SU-DHL-6 (cell line): ENCODE measurements around the gene PLSCR3.

Experiments
- H2AFZ ChIP-seq: fragments of 200-600 bp; sonication (generic); 2 replicates; pipeline ENCODE4 v1.6.1; 2014; ENCODE audit warnings: low read depth, mild to moderate bottlenecking, moderate library complexity, mixed read lengths, antibody characterized with exemption, low read length; ENCODE audit not compliant: severe bottlenecking
- H3F3A ChIP-seq: fragments of 200-600 bp; shearing (Covaris generic); 2 replicates; pipeline ENCODE4 v1.6.0; 2016; ENCODE audit warnings: antibody characterized with exemption, mild to moderate bottlenecking; ENCODE audit not compliant: insufficient read depth
- H3K27ac ChIP-seq: fragments of 200-600 bp; sonication (generic); 2 replicates; pipeline ENCODE4 v1.5.1; 2016; ENCODE audit warnings: low read depth, mild to moderate bottlenecking, low read length, moderate library complexity, mixed read lengths
- H3K27me3 ChIP-seq: fragments of 200-600 bp; sonication (generic), shearing (Covaris generic); 2 replicates; pipeline ENCODE4 v1.6.0; 2014; ENCODE audit warnings: mild to moderate bottlenecking, low read length
- H3K36me3 ChIP-seq: fragments of 200-600 bp; sonication (generic); 2 replicates; pipeline ENCODE4 v1.6.1; 2014; ENCODE audit warnings: mild to moderate bottlenecking, low read length, mixed read lengths
- H3K4me2 ChIP-seq: fragments of 300-600, 200-600 bp; shearing (Covaris generic), sonication (generic); 2 replicates; pipeline ENCODE4 v1.6.0; 2014; ENCODE audit warnings: low read length, low read depth, mild to moderate bottlenecking; ENCODE audit not compliant: poor library complexity, severe bottlenecking
- H3K4me3 ChIP-seq: fragments of 200-600 bp; sonication (generic); 2 replicates; pipeline ENCODE4 v1.5.1; 2014; ENCODE audit warnings: antibody characterized with exemption, low read length, mild to moderate bottlenecking, mixed read lengths; ENCODE audit not compliant: insufficient read depth, poor library complexity, severe bottlenecking
- H3K79me2 ChIP-seq: fragments of 200-600 bp; sonication (generic); 2 replicates; pipeline ENCODE4 v1.6.1; 2014; ENCODE audit warnings: mild to moderate bottlenecking, low read length, moderate library complexity; ENCODE audit not compliant: insufficient read depth
- H3K9ac ChIP-seq: fragments of 200-600 bp; sonication (generic); 2 replicates; pipeline ENCODE4 v1.7.0; 2014; ENCODE audit warnings: mild to moderate bottlenecking, low read length
- H3K9me2 ChIP-seq: fragments of 200-600 bp; sonication (generic); replicated peaks from 2 replicates; pipeline ENCODE4 v1.6.1; 2014; ENCODE audit warnings: low read length; ENCODE audit not compliant: insufficient read depth
- H3K9me3 ChIP-seq: fragments of 200-600 bp; sonication (generic); 2 replicates; pipeline ENCODE4 v1.6.1; 2014; ENCODE audit warnings: low read length, mixed read lengths; ENCODE audit not compliant: insufficient read depth
- H4K20me1 ChIP-seq: fragments of 200-600 bp; sonication (generic); 2 replicates; pipeline ENCODE4 v1.6.1; 2014; ENCODE audit warnings: low read depth, mild to moderate bottlenecking, antibody characterized with exemption, low read length, moderate library complexity, mixed read lengths
- EZH2phosphoT487 ChIP-seq: fragments of 200-600 bp; sonication (generic), shearing (Covaris generic); conservative IDR thresholded peaks from 2 replicates; pipeline ENCODE4 v1.6.1; 2018; ENCODE audit warnings: mild to moderate bottlenecking, antibody characterized with exemption, low read length, moderate library complexity, mixed read lengths
- TF ChIP-seq, protein P1 (sequence below): fragments of 200-600 bp; sonication (generic); IDR thresholded peaks from one replicate; pipeline ENCODE4 v1.5.1; 2017; ENCODE audit warnings: antibody characterized with exemption, mild to moderate bottlenecking, low read length, moderate library complexity; ENCODE audit not compliant: insufficient read depth, poor library complexity, severe bottlenecking

Gene PLSCR3

DNA sequence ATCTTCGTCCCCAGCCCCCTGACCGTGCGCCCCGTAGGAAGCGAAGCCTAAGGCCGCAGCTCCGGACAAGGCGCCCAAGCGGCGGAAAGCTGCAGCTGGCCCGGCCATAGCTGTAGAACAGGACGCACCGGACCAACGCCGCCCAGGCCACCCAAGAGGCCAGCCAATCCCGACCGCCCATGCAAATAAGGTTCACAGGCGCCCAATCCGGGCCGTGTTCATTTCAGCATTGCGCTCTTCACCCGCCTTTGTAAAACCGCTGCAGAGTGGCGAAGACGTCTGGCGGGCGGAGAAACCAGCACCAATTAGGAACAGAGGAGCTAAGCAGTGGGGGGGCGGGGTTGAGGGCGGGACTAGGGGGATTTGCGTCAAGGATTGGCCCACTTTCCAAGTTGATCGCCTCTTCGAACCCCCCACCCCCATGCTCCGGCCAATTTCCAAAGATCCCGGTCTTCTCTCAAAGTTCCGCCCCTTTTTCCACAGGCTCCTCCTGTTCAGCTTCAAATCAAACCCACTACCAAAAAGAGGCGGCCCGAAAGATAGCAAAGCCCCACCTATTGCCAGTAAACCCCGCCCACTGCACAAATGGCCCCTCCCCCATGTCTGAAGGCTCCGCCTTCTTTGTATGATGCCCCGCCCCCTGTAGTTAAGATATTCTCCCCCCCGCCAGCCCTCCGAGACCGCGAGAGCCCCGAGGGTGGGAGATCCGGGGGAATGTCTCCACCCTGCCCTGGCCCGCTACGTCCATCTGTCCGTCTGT lies 9.8 kb upstream of the PLSCR3 start, which contains the start of gene TMEM256:
Gene TMEM256 (minus strand): TSS at position 121 of the 760 bp plus-strand sequence. CDS start 13 bp downstream, at position 108.
- no peaks in the 10 kb centered on the region for H3K36me3 ChIP-seq
- peak within 1 kb of the TSS; percentile 80 for H2AFZ ChIP-seq
- no peaks in the 10 kb centered on the region for H3K27me3 ChIP-seq
- H3F3A ChIP-seq: no peaks in the 10 kb centered on the region
- no peaks in the 10 kb centered on the region for H3K9me2 ChIP-seq
- TF ChIP-seq, protein P1, sequence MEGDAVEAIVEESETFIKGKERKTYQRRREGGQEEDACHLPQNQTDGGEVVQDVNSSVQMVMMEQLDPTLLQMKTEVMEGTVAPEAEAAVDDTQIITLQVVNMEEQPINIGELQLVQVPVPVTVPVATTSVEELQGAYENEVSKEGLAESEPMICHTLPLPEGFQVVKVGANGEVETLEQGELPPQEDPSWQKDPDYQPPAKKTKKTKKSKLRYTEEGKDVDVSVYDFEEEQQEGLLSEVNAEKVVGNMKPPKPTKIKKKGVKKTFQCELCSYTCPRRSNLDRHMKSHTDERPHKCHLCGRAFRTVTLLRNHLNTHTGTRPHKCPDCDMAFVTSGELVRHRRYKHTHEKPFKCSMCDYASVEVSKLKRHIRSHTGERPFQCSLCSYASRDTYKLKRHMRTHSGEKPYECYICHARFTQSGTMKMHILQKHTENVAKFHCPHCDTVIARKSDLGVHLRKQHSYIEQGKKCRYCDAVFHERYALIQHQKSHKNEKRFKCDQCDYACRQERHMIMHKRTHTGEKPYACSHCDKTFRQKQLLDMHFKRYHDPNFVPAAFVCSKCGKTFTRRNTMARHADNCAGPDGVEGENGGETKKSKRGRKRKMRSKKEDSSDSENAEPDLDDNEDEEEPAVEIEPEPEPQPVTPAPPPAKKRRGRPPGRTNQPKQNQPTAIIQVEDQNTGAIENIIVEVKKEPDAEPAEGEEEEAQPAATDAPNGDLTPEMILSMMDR: no peak
- TF ChIP-seq EZH2phosphoT487: no peak
- H4K20me1 ChIP-seq: no peaks in the 10 kb centered on the region
- H3K9ac ChIP-seq: peak within 1 kb of the TSS; percentile 86
- H3K9me3 ChIP-seq: no peaks in the 10 kb centered on the region
- H3K4me3 ChIP-seq: peak within 1 kb of the TSS; percentile 94
- H3K79me2 ChIP-seq: no peaks in the 10 kb centered on the region
- peak within 1 kb of the TSS; percentile 54 for H3K27ac ChIP-seq
- H3K4me2 ChIP-seq: peak within 1 kb of the TSS; percentile 86

DNA sequence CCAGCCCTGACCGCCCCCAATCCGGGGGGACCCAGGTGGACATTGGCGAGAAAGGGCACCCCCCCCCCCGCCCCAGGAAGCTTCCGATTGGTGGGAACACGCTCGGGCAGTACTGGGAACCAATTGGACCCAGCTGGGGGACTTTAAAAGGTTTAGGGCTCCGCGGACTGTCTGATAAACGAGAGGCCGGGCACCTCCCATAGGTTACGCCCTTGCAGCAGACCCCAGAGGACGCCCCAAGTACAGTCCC lies 9.3 kb upstream of the PLSCR3 start:
- no peaks in the 10 kb centered on the region for H3K9me3 ChIP-seq

DNA sequence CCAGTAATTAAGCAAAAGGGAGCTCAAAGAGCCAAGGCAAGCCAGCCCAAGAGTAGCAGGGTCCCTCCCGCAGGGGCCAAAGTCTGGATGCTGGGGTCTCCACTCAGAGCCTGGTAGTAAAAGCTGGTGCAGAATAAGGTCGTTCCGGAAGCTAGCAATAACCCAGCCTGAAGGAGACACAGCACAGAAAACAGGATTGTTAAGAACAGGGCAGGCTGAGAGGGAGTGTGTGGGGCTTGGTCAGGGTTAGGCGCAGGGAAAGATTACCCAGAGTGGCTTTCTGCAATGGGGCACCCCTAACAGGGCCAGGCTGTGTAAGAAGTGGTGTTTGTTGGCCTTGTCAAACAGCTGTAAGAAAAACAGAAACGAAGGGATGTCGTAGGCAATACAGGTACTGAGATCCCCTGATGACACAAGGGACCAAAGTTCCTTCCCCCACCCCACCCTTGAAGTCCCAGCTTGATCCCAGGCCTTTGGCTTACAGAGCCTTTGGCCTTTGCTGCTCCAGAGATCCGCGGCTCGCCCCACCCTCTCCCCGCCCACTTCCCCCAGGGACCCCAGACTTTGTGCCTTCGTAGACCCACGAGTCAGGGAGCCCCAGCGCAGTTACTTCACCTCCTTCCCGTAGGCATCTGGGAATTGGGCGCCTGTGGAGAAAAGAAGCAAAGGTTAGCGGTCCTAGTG lies 8.9 kb upstream of the PLSCR3 start:
- Histone ChIP-seq H3K9me2 (no peaks in the 10 kb centered on the region), H3K27ac (peak overlapping the region; percentile 54), H3F3A (no peaks in the 10 kb centered on the region), H2AFZ (peak overlapping the region; percentile 80), H3K4me3 (peak overlapping the region; percentile 94), H3K4me2 (peak overlapping the region; percentile 86), H3K36me3 (no peaks in the 10 kb centered on the region), H3K9me3 (no peaks in the 10 kb centered on the region), H3K79me2 (no peaks in the 10 kb centered on the region), H3K27me3 (no peaks in the 10 kb centered on the region), H3K9ac (peak overlapping the region; percentile 86), H4K20me1 (no peaks in the 10 kb centered on the region)
- TF ChIP-seq EZH2phosphoT487: no peak
- TF ChIP-seq, protein P1: no peak

More for the DNA sequence above, 9.3 kb upstream of the PLSCR3 start:
- Histone ChIP-seq H3K4me3 (peak overlapping the region; percentile 94), H3K36me3 (no peaks in the 10 kb centered on the region), H3K79me2 (no peaks in the 10 kb centered on the region), H2AFZ (peak overlapping the region; percentile 80), H3K9ac (peak overlapping the region; percentile 86), H3K27me3 (no peaks in the 10 kb centered on the region), H4K20me1 (no peaks in the 10 kb centered on the region), H3F3A (no peaks in the 10 kb centered on the region), H3K4me2 (peak overlapping the region; percentile 86), H3K9me2 (no peaks in the 10 kb centered on the region), H3K27ac (peak overlapping the region; percentile 54)
- TF ChIP-seq EZH2phosphoT487: no peak
- TF ChIP-seq, protein P1: no peak
